GM18858 (cell line): ENCODE results near the gene MECR.
"Not testable (repeated sequence)": the region's sequence is repeated elsewhere in the genome, so short reads cannot be mapped to it uniquely, and the experiment has no call there.

Experiments
- ATAC-seq: cut with Tn5 transposase; IDR thresholded peaks from one replicate; pipeline ENCODE4 v1.9.1; 2021; ENCODE audit not compliant: unreplicated experiment

The MECR gene

DNA sequence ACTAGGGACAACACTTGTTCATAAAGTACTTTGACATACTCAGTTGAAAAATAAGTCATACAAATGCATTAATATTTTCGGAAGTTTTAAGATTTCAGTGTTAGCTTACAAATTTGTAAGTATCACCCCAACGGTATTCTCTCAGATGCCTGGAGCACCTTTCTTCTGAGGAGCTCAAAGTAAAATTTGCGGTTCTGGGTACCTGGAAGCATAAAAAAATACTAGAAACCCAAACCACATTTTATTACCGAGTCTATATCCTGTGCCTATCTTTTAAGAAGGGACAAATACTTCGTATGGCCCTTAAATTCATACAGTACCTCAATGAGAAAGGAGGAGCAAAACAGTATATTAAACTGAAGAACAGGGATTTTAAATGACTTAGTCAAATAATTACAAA is 59.2 kb downstream of the MECR start:
- ATAC-seq, result no peak

DNA sequence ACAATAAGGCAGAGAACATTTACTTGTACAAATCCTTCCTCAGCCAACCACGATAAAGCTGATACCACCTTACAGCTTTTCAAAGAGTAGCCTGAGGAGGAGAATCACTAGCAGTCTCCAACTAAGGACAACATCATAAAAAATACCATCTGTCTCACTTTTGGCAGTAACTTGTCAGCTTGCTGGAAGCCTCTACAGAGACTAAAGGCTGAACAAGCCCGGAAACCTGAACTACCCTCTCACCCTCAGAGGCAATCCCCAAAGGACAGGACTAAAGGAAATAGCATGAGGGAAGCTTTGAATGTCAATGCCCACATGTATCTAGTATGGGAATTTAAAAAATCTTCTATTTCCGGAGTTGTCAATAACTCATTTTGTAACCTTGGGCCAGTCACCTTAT is 59.6 kb downstream of the MECR start:
- ATAC-seq, result no peak

DNA sequence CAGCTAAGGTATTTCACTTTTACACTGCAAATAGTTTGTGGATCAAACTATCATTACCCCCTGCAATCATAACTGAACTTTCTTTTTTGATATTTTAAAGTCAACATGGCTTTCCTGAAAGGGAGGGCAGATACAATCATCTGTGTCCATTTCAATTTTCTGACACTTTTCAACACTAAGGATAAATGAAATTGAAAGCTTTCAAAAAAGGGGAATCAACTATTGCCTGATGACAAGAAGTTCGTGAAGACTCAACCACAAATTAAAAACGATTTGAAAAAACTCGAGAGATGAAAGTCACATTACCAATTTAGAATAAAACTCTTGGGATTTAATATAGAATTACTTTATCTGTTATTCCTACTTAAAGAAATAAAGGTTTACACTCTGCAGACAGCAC is 60.8 kb downstream of the MECR start:
- no peak for ATAC-seq

GRCh38 chr1:29167904-29168303 is 62.8 kb downstream of the MECR start:
- ATAC-seq, result no peak

- ATAC-seq, result no peak
These were observed 64.3 kb downstream of the MECR start for GRCh38 chr1:29166291-29166878.

DNA sequence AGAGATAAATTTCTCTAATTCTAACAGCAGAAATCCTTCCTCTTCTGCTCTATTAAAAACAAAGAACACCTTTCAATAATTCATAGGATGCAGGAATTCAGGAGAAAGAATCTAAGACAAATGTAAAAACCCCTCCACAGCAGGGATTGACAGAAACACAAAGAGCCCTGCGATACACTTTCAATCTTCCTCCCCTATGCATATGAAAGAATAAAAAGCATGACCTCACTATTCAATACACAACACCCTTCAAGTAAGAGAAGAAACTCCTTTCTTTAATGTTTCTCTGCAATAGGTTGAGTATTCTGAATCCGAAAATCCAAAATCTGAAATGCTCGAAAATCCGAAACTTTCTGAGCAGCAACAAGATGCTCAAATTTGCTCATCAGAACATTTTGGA is 66.1 kb downstream of the MECR start:
- ATAC-seq, result no peak

DNA sequence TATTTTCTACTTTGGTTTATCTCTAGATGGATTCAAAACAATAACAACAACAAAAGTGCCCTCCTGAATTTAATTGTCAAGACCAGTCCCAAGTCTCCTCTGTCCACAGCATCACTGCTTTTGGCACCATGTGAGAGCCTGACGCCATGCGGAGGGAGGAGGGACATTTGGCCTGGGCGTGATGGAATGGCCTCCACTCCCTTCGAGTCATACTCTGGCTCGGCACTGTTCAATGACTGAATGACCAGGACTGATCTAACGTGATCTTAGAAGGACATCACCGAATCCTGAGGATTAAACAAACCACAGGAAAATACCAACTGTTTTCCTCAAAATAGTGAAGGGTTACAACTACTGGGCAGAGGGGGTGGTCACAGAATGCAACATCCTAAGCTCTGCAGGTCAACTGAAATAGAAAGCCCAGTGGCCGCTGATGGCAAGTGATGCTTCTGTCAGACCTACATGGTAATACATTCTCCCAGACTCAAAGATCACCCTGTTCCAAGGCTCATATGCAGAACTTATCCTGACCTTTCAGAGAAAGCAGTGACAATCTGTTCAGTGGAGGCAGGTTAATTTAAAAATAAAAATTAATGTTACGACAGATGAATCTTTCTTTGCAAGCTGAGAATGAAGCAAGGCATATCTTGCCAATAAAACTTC is 68.1 kb downstream of the MECR start:
- ATAC-seq, result no peak

DNA sequence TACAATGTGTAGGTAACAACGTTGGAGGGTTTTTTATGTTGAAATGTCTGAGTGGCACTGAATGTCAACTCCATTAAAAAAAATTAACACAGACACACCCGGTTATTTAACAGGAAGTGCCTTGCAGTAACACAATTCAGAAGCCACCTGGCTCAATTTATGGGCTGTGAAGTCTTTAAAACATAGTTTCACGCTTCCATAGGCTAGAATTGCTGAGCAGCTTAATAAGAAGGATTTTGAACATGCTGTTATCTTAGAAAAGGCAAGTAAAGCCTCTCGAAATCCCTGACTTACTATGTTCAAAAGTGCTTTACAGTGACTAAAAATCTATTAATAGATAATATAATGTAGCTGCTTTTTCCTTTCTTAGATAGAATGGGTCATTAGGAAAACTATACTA is 68.7 kb downstream of the MECR start:
- no peak for ATAC-seq

- ATAC-seq, result no peak
These were observed 71.0 kb downstream of the MECR start for GRCh38 chr1:29159773-29160172.

DNA sequence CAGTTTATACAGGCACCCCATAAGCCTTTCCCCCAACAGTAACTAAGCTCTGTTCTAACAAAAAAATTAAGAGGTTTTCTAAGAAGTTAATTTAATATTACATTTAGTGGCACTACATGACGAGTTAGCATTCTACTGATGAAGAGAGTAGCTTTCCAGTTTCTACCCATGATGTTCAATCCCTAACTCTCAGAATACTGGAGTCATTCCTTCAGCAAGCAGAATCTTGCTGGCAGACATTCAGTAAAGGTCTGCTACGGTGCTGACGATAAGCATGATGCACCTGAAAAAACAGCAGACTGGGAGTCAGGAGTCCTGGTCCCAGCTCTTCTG is 73.5 kb downstream of the MECR start:
- ATAC-seq, result no peak

- ATAC-seq, result no peak
These were observed 74.0 kb downstream of the MECR start for GRCh38 chr1:29156543-29157268.

DNA sequence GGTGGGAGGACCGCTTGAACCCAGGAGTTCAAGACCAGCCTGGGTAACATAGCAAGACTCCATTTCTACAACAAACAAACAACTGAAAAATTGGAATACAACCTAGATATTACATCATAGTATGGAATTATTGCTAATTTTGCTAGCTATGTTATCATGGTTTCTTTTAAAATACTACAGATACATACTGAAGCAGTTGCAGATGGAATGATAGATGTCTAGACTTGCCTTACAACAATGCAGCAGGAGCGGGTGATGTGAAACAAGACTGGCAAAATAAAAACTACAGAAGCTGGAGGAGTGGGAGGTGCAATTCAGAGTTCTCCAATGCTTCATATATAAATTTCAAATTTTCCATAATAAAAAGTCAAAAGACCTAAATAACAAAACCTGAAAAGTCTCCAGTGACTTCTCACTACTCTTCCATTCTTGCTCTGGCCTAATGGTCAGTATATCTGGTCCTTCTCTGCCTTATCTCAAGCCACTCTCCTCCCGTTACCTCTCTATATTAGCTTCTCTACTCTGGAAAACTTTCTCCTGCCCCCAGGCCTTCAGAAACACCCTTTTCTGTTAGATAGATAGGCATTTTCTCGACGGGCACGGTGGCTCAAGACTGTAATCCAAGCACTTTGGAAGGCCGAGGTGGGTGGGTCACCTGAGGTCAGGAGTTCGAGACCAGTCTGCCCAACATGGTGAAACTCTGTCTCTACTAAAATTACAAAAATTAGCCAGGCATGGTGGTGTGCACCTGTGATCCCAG is 78.5 kb downstream of the MECR start:
- ATAC-seq, result no peak

DNA sequence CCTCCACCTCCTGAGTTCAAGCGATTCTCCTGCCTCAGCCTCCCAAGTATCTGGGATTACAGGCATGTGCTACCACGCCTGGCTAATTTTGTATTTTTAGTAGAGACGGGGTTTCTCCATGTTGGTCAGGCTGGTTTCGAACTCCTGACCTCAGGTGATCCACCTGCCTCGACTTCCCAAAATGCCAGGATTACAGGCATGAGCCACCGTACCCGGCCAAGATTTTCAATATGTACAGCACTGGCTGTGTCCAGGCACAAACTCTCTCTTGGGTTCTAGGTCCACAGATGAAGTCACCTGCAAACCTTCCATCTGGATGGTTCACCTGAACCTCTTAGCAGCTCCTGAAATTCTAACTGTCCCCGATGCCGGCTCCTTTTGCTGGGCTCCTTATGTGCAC is 80.4 kb downstream of the MECR start:
- ATAC-seq, result not testable (repeated sequence)

DNA sequence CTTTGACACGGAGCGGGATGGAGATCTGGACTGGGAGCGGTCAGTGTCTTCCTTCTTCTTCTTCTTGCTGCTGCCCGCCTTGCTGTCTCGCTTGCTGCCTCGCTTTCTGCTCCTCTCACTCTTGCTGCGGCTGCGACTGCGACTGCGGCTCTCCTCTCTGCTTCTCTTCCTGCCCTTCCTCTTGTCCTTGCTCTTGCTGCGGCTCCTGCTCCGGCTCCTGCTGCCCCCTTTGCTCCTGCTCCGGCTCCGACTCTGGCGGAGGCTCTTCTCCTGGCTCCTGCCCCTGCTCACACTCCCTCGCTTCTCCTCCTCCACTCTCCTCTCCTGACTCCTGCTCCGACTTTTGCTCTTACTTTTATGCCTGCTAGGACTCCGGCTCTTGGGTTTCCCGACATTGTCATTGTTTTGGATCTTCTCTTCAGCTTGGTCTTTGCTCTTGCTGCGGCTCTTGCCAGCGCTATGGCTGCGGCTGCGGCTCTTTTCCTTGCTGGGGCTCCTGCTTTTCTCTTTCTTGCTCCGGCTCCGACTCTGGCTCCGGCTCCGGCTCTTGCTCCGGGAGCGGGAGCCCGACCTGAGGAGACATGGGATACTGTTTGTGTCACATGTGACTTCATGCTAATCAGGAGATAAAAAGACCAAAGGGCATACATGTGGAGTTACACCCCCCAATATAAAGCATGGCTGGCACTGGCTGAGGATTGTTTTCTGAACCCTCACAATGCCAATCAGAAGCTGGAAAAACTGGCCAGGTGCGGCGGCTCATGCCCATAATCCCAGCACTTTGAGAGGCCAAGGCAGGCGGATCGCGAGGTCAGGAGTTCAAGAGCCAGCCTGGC is 81.9 kb downstream of the MECR start:
- no peak for ATAC-seq

- ATAC-seq, result no peak
These were observed 84.8 kb downstream of the MECR start for GRCh38 chr1:29145739-29146437.

DNA sequence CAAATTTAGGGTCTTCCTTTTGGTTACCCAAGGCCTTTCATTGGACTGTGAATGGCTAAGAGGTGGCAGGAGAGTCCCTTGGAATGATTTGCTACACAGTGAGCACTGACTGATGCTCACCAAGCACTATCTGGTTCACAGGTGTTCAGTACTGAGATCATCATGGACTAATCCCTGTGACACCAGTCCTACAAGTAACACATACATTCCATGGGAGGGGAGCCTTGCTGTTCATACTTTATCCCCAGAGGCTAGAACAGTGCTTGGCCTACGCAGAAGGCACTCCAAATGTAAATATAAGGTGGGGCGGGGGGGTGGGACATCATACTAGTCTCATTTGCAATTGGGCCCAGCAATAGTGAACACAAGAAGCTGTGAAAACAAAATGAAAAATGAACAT is 86.6 kb downstream of the MECR start:
- ATAC-seq, result no peak

DNA sequence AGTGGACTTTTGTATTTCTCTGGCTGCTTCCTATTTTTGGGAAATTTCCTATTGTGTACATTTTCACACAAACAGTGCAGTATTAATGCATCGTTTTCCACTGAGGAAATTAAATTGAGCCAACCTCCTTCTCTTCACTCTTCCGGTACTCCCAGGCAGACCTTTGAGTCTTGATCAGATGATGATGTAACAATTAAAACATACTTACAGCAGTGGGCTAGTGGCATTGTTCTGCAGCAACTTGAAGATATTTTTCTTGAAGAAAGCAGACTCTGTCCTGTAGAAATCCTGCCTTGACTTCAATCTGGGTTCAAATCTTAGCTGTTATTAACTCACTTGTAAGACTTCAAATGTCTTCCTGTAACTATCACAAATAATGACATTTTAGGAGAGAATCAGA is 88.0 kb downstream of the MECR start:
- ATAC-seq, result no peak
